ENCODE results near the gene DBNDD2.

Gene DBNDD2

DNA sequence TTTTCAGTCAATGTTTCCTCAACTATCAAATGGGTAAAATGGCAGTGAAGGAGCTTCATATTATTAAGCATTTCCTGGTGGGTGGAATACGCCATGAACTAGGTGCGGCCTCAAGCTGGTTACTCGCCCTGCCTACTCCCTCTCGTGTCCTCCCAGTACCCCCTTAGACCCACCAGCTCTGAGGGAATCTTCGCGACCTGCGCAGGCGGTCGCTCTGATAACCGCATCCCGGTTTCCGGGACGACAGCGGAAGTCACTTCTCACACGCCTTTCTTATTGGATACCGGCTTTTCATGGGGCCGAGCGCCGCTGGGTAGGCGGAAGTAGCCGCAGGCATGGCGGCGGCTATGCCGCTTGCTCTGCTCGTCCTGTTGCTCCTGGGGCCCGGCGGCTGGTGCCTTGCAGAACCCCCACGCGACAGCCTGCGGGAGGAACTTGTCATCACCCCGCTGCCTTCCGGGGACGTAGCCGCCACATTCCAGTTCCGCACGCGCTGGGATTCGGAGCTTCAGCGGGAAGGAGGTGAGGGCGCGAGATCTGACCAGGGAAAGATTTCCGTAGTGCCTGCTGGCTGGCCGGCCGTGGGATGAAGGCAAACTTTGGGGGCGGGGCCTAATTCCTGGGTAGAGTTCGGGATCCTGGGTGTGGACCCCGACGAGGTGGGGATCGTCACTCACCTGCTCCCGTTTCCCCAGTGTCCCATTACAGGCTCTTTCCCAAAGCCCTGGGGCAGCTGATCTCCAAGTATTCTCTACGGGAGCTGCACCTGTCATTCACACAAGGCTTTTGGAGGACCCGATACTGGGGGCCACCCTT lies 7.9 kb downstream of the DBNDD2 start, which contains the start of gene PIGT (continued):
- no peak for TF ChIP-seq ZNF24 (tag by site-specific recombination; IDR thresholded peaks at IDR 0.05)
- no peak for TF ChIP-seq ZNF202 (tag by site-specific recombination; IDR thresholded peaks at IDR 0.05; ENCODE audit: borderline replicate concordance)
- no peak for TF ChIP-seq ZNF473 (tag by site-specific recombination; IDR thresholded peaks at IDR 0.05)
- TF ChIP-seq YY2 (tag by site-specific recombination; IDR thresholded peaks at IDR 0.05) = peak; percentile 96
- TF ChIP-seq ZNF184 (tag by site-specific recombination; IDR thresholded peaks at IDR 0.05) = no peak
- no peak for TF ChIP-seq ZNF707 (tag by site-specific recombination; IDR thresholded peaks at IDR 0.05)
- TF ChIP-seq ZFP69B (tag by site-specific recombination; IDR thresholded peaks at IDR 0.05) = no peak
- TF ChIP-seq ZNF394 (tag by site-specific recombination; IDR thresholded peaks at IDR 0.05; ENCODE audit: borderline replicate concordance) = no peak
- TF ChIP-seq ZNF366 (tag by site-specific recombination; conservative IDR thresholded peaks at IDR 0.05) = no peak
- TF ChIP-seq AEBP2 (tag by site-specific recombination; IDR thresholded peaks at IDR 0.05; ENCODE audit: borderline replicate concordance) = no peak
- TF ChIP-seq ZNF341 (tag by site-specific recombination; IDR thresholded peaks at IDR 0.05; ENCODE audit: low read depth) = no peak
- TF ChIP-seq ZNF169 (tag by site-specific recombination; IDR thresholded peaks at IDR 0.05) = no peak
- TF ChIP-seq ZNF555 (tag by site-specific recombination; conservative IDR thresholded peaks at IDR 0.05) = no peak
- peak; percentile 28; the same call in 1 of the 2 replicates for TF ChIP-seq ZBTB21 (tag by site-specific recombination; IDR thresholded peaks at IDR 0.05)
- no peak for TF ChIP-seq MEIS1 (CRISPR knock-in tag; IDR thresholded peaks at IDR 0.05; ENCODE audit: borderline replicate concordance)
- no peak for TF ChIP-seq PRDM1 (tag by site-specific recombination; IDR thresholded peaks at IDR 0.05)
- no peak for TF ChIP-seq ZBTB6 (tag by site-specific recombination; IDR thresholded peaks at IDR 0.05)
- TF ChIP-seq RBAK (tag by site-specific recombination; IDR thresholded peaks at IDR 0.05) = no peak
- TF ChIP-seq ZNF48 (tag by site-specific recombination; IDR thresholded peaks at IDR 0.05) = no peak
- TF ChIP-seq, protein P1, sequence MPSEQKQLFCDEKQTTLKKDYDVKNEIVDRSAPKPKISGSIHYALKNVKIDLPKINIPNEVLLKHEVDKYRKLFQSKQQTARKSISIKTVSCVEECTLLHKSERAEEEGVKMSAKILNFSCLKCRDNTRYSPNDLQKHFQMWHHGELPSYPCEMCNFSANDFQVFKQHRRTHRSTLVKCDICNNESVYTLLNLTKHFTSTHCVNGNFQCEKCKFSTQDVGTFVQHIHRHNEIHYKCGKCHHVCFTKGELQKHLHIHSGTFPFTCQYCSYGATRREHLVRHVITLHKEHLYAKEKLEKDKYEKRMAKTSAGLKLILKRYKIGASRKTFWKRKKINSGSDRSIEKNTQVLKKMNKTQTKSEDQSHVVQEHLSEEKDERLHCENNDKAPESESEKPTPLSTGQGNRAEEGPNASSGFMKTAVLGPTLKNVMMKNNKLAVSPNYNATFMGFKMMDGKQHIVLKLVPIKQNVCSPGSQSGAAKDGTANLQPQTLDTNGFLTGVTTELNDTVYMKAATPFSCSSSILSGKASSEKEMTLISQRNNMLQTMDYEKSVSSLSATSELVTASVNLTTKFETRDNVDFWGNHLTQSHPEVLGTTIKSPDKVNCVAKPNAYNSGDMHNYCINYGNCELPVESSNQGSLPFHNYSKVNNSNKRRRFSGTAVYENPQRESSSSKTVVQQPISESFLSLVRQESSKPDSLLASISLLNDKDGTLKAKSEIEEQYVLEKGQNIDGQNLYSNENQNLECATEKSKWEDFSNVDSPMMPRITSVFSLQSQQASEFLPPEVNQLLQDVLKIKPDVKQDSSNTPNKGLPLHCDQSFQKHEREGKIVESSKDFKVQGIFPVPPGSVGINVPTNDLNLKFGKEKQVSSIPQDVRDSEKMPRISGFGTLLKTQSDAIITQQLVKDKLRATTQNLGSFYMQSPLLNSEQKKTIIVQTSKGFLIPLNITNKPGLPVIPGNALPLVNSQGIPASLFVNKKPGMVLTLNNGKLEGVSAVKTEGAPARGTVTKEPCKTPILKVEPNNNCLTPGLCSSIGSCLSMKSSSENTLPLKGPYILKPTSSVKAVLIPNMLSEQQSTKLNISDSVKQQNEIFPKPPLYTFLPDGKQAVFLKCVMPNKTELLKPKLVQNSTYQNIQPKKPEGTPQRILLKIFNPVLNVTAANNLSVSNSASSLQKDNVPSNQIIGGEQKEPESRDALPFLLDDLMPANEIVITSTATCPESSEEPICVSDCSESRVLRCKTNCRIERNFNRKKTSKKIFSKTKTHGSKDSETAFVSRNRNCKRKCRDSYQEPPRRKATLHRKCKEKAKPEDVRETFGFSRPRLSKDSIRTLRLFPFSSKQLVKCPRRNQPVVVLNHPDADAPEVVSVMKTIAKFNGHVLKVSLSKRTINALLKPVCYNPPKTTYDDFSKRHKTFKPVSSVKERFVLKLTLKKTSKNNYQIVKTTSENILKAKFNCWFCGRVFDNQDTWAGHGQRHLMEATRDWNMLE (tag by site-specific recombination; conservative IDR thresholded peaks at IDR 0.05; ENCODE audit: low read depth) = peak; percentile 95
- TF ChIP-seq ZNF140 (tag by site-specific recombination; IDR thresholded peaks at IDR 0.05) = no peak
- no peak for TF ChIP-seq ZBTB1 (tag by site-specific recombination; IDR thresholded peaks at IDR 0.05)
- no peak for TF ChIP-seq ZNF843 (tag by site-specific recombination; IDR thresholded peaks at IDR 0.05)
- TF ChIP-seq ZNF311 (tag by site-specific recombination; IDR thresholded peaks at IDR 0.05; ENCODE audit: borderline replicate concordance) = no peak
- TF ChIP-seq ZNF23 (tag by site-specific recombination; IDR thresholded peaks at IDR 0.05; ENCODE audit: borderline replicate concordance) = no peak
- 0 out of 2 replicates have a peak, but pooled peaks have one; percentile 2 for TF ChIP-seq OVOL3 (tag by site-specific recombination; IDR thresholded peaks at IDR 0.05)
- no peak for TF ChIP-seq ZNF426 (tag by site-specific recombination; IDR thresholded peaks at IDR 0.05)
- TF ChIP-seq REST (tag by site-specific recombination; IDR thresholded peaks at IDR 0.05) = 0 out of 2 replicates have a peak, but pooled peaks have one; percentile 26

Data from HEK293 (cell line).